ENCODE results near the gene UGT1A7.
"Not testable (repeated sequence)": the region's sequence is repeated elsewhere in the genome, so short reads cannot be mapped to it uniquely, and the experiment has no call there.

Gene UGT1A7

DNA sequence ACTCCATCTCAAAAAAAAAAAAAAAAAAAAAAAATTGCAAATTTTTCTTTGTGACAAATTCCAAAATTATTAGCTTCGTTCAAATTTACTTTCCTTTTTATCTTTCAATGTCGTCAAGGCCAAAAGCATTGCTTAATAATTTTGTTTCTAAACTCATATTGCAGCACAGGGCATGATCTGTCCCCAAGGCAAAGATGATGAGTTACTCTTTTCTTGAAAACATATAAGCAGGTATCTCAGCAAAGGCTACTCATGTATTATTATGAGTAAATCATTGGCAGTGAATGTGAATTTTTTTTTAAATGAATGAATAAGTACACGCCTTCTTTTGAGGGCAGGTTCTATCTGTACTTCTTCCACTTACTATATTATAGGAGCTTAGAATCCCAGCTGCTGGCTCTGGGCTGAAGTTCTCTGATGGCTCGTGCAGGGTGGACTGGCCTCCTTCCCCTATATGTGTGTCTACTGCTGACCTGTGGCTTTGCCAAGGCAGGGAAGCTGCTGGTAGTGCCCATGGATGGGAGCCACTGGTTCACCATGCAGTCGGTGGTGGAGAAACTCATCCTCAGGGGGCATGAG is at the start of gene UGT1A7:
TSS of gene UGT1A7 (plus strand) at position 381 of the 579 bp plus-strand sequence. CDS start at position 418, 37 bp downstream.
- no peaks in the 10 kb centered on the region for H4K20me1 ChIP-seq (ENCODE audit: insufficient read depth, low read length)
- no peak within 1 kb of the TSS for H3K9ac ChIP-seq (ENCODE audit: low read length)
- no peaks in the 10 kb centered on the region for H3K79me2 ChIP-seq (ENCODE audit: insufficient read depth, low read length)
- no peak within 1 kb of the TSS for H2AFZ ChIP-seq (ENCODE audit: low read length)
- no peak within 1 kb of the TSS for H3K4me3 ChIP-seq (ENCODE audit: low read depth, low read length, poor library complexity, severe bottlenecking)
- no peak within 1 kb of the TSS for H3K27ac ChIP-seq (ENCODE audit: low read depth, low read length, poor library complexity, severe bottlenecking)
- no peaks in the 10 kb centered on the region for H3K27me3 ChIP-seq (ENCODE audit: insufficient read depth, low read length)
- no peaks in the 10 kb centered on the region for H3K36me3 ChIP-seq (ENCODE audit: insufficient read depth, low read length)
- H3K4me1 ChIP-seq (ENCODE audit: insufficient read depth, low read length, severe bottlenecking) = no peaks in the 10 kb centered on the region
- H3K9me3 ChIP-seq (ENCODE audit: low read length) = no peaks in the 10 kb centered on the region
- no peak within 1 kb of the TSS for H3K4me2 ChIP-seq (ENCODE audit: low read length)
- no peak for TF ChIP-seq EZH2 (IDR thresholded peaks at IDR 0.05; ENCODE audit: borderline replicate concordance, low read length)
- TF ChIP-seq CTCF (IDR thresholded peaks at IDR 0.05; ENCODE audit: low read length) = no peak
- no peaks in the 10 kb centered on the region for H3F3A ChIP-seq (ENCODE audit: insufficient read depth, low read length)
- H3K9me2 ChIP-seq (ENCODE audit: low read depth, low read length) = no peaks in the 10 kb centered on the region; the same call in 1 of the 2 replicates

DNA sequence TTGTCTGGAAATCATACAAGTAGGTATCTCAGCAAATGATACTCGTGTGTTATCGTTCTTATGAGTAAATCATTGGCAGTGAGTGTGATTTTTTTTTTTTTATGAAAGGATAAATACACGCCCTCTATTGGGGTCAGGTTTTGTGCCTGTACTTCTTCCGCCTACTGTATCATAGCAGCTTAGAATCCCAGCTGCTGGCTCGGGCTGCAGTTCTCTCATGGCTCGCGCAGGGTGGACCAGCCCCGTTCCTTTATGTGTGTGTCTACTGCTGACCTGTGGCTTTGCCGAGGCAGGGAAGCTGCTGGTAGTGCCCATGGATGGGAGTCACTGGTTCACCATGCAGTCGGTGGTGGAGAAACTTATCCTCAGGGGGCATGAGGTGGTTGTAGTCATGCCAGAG is 45.4 kb upstream of the UGT1A7 start, which contains the start of gene UGT1A10:
TSS of gene UGT1A10 (plus strand) at position 143 of the 400 bp plus-strand sequence. CDS start at position 218, 75 bp downstream.
- not testable (repeated sequence) for H3K9me3 ChIP-seq (ENCODE audit: low read length); H2AFZ ChIP-seq (ENCODE audit: low read length); H3K9me2 ChIP-seq (ENCODE audit: low read depth, low read length); H3K27ac ChIP-seq (ENCODE audit: low read depth, low read length, poor library complexity, severe bottlenecking); H3K79me2 ChIP-seq (ENCODE audit: insufficient read depth, low read length); H3F3A ChIP-seq (ENCODE audit: insufficient read depth, low read length); H3K36me3 ChIP-seq (ENCODE audit: insufficient read depth, low read length); H3K4me3 ChIP-seq (ENCODE audit: low read depth, low read length, poor library complexity, severe bottlenecking); H3K4me1 ChIP-seq (ENCODE audit: insufficient read depth, low read length, severe bottlenecking); H3K27me3 ChIP-seq (ENCODE audit: insufficient read depth, low read length); H3K9ac ChIP-seq (ENCODE audit: low read length); H4K20me1 ChIP-seq (ENCODE audit: insufficient read depth, low read length)
- H3K4me2 ChIP-seq (ENCODE audit: low read length) = peak within 1 kb of the TSS; percentile 29; the same call in 1 of the 2 replicates

- no peak overlapping the region for H3K9ac ChIP-seq (ENCODE audit: low read length)
- no peak overlapping the region for H2AFZ ChIP-seq (ENCODE audit: low read length)
- no peaks in the 10 kb centered on the region for H3F3A ChIP-seq (ENCODE audit: insufficient read depth, low read length)
- H3K79me2 ChIP-seq (ENCODE audit: insufficient read depth, low read length) = no peaks in the 10 kb centered on the region
- no peaks in the 10 kb centered on the region; the same call in 1 of the 2 replicates for H3K36me3 ChIP-seq (ENCODE audit: insufficient read depth, low read length)
- no peaks in the 10 kb centered on the region for H3K9me3 ChIP-seq (ENCODE audit: low read length)
- peaks cover 6% of the 10 kb centered on the region for H3K4me1 ChIP-seq (ENCODE audit: insufficient read depth, low read length, severe bottlenecking)
- no peaks in the 10 kb centered on the region for H4K20me1 ChIP-seq (ENCODE audit: insufficient read depth, low read length)
- no peaks in the 10 kb centered on the region for H3K9me2 ChIP-seq (ENCODE audit: low read depth, low read length)
- TF ChIP-seq CTCF (IDR thresholded peaks at IDR 0.05; ENCODE audit: low read length) = peak; percentile 19; the same call in 1 of the 2 replicates
- TF ChIP-seq EZH2 (IDR thresholded peaks at IDR 0.05; ENCODE audit: borderline replicate concordance, low read length) = no peak
- no peak overlapping the region for H3K27ac ChIP-seq (ENCODE audit: low read depth, low read length, poor library complexity, severe bottlenecking)
- H3K4me3 ChIP-seq (ENCODE audit: low read depth, low read length, poor library complexity, severe bottlenecking) = no peak overlapping the region
- H3K27me3 ChIP-seq (ENCODE audit: insufficient read depth, low read length) = no peaks in the 10 kb centered on the region
- no peak overlapping the region for H3K4me2 ChIP-seq (ENCODE audit: low read length)
These were observed 42.9 kb upstream of the UGT1A7 start for GRCh38 chr2:233638836-233639235.

DNA sequence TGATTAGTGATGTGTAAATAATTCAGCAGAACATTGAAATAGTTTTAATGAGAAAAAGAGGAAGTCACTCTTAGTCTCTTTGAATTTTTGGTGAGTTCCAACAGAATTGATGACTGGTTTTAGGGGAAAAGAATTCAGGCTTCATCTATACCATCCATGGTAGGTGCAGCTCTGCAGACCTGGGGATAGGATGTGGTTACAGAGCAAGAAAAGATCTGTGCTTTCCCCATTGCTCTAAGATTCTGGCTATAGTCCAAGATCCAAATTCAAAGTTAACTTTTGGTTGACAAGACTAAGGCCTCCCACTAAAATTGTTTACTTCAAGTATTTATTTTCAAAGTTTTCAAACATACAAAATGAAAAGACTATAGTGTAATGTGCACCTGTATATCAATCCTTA is 41.8 kb upstream of the UGT1A7 start:
- Histone ChIP-seq H3F3A (ENCODE audit: insufficient read depth, low read length) (no peaks in the 10 kb centered on the region), H3K9ac (ENCODE audit: low read length) (no peak overlapping the region), H3K4me1 (ENCODE audit: insufficient read depth, low read length, severe bottlenecking) (peaks cover 6% of the 10 kb centered on the region), H3K9me3 (ENCODE audit: low read length) (no peaks in the 10 kb centered on the region), H2AFZ (ENCODE audit: low read length) (no peak overlapping the region), H4K20me1 (ENCODE audit: insufficient read depth, low read length) (no peaks in the 10 kb centered on the region), H3K4me2 (ENCODE audit: low read length) (no peak overlapping the region), H3K4me3 (ENCODE audit: low read depth, low read length, poor library complexity, severe bottlenecking) (no peak overlapping the region), H3K36me3 (ENCODE audit: insufficient read depth, low read length) (no peaks in the 10 kb centered on the region; the same call in 1 of the 2 replicates), H3K9me2 (ENCODE audit: low read depth, low read length) (no peaks in the 10 kb centered on the region), H3K27me3 (ENCODE audit: insufficient read depth, low read length) (no peaks in the 10 kb centered on the region), H3K27ac (ENCODE audit: low read depth, low read length, poor library complexity, severe bottlenecking) (no peak overlapping the region), H3K79me2 (ENCODE audit: insufficient read depth, low read length) (no peaks in the 10 kb centered on the region)
- TF ChIP-seq CTCF (IDR thresholded peaks at IDR 0.05; ENCODE audit: low read length) = no peak
- no peak for TF ChIP-seq EZH2 (IDR thresholded peaks at IDR 0.05; ENCODE audit: borderline replicate concordance, low read length)
